Right lobe of liver (tissue), 4 donors: Measurements from ENCODE around the gene COL5A1.

ENCODE experiments used
- POLR2A ChIP-seq: fragments of 450-650 bp; IDR thresholded peaks from one replicate; pipeline ENCODE4 v1.6.1; 2017; ENCODE audit warnings: antibody characterized with exemption, mild to moderate bottlenecking
- TF ChIP-seq, protein P1 (sequence below), 4 donors: fragments of 200-600 bp in 3 of 4; fragments of 450-650 bp in 1 of 4; IDR thresholded peaks; one replicate each; pipeline versions ENCODE4 v1.5.1 to v1.8.0; 2016 to 2022; ENCODE audit warnings: antibody characterized with exemption in 4 of 4, mild to moderate bottlenecking in 2 of 4
- donor health status: DM: no; HTN: no; CAD: no.
- donor health status: DM: no; HTN: no; CAD: no.
- donor health status: DM: no; HTN: yes; CAD: no.

DNA sequence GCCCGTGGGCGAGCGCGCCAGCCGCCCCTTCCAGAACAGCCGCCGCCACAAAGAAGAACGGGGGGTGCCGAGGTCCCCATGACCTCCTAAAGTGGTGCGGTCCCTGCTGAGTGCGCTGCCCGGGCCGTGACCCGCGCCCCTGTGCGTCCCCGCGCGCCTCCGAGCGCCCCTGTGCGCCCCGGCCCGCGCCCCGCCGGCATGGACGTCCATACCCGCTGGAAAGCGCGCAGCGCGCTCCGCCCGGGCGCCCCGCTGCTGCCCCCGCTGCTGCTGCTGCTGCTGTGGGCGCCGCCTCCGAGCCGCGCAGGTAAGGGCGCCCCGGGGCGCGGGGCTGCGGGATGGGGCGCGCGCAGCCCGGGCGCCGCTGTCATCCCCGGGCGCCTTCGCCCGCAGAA is 384 bp downstream of the COL5A1 start:
- TF ChIP-seq, protein P1, sequence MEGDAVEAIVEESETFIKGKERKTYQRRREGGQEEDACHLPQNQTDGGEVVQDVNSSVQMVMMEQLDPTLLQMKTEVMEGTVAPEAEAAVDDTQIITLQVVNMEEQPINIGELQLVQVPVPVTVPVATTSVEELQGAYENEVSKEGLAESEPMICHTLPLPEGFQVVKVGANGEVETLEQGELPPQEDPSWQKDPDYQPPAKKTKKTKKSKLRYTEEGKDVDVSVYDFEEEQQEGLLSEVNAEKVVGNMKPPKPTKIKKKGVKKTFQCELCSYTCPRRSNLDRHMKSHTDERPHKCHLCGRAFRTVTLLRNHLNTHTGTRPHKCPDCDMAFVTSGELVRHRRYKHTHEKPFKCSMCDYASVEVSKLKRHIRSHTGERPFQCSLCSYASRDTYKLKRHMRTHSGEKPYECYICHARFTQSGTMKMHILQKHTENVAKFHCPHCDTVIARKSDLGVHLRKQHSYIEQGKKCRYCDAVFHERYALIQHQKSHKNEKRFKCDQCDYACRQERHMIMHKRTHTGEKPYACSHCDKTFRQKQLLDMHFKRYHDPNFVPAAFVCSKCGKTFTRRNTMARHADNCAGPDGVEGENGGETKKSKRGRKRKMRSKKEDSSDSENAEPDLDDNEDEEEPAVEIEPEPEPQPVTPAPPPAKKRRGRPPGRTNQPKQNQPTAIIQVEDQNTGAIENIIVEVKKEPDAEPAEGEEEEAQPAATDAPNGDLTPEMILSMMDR (IDR thresholded peaks at IDR 0.05) = no peak
- no peak for TF ChIP-seq POLR2A
